ENCODE data around the gene DCBLD1.
"Not testable (repeated sequence)": the region's sequence is repeated elsewhere in the genome, so short reads cannot be mapped to it uniquely, and the experiment has no call there.

The DCBLD1 gene

DNA sequence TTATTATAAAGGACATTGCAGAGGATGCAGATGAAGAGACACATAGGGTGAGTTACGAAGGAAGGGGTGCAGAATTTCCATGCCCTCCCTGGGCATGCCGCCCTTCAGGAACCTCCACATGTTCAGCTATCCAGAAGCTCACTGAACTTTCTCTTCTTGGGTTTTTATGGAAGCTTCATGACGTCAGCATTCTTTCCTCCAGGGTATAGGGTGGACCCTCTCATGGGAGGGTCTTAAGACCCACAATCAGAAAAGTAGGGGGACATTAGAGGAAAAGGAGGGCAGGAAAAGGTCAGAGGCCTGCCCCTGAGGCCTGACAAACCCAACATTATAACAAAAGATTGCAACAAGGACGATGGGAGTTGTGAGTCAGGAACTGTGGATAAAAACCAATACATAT is 14.6 kb upstream of the DCBLD1 start:
- no peak for DNase-seq (ENCODE audit: low read depth)
- no peak overlapping the region for H3K4me3 ChIP-seq (ENCODE audit: low read depth, low read length)
- TF ChIP-seq, protein P1, sequence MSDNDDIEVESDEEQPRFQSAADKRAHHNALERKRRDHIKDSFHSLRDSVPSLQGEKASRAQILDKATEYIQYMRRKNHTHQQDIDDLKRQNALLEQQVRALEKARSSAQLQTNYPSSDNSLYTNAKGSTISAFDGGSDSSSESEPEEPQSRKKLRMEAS (IDR thresholded peaks at IDR 0.05; ENCODE audit: low read depth, low read length), result no peak
- TF ChIP-seq, protein P2, sequence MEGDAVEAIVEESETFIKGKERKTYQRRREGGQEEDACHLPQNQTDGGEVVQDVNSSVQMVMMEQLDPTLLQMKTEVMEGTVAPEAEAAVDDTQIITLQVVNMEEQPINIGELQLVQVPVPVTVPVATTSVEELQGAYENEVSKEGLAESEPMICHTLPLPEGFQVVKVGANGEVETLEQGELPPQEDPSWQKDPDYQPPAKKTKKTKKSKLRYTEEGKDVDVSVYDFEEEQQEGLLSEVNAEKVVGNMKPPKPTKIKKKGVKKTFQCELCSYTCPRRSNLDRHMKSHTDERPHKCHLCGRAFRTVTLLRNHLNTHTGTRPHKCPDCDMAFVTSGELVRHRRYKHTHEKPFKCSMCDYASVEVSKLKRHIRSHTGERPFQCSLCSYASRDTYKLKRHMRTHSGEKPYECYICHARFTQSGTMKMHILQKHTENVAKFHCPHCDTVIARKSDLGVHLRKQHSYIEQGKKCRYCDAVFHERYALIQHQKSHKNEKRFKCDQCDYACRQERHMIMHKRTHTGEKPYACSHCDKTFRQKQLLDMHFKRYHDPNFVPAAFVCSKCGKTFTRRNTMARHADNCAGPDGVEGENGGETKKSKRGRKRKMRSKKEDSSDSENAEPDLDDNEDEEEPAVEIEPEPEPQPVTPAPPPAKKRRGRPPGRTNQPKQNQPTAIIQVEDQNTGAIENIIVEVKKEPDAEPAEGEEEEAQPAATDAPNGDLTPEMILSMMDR (IDR thresholded peaks at IDR 0.05; ENCODE audit: low read depth, low read length), result no peak
- TF ChIP-seq POLR2A (IDR thresholded peaks at IDR 0.05; ENCODE audit: extremely low read depth, insufficient read length), result no peak
- no peak for TF ChIP-seq MYC (IDR thresholded peaks at IDR 0.05; ENCODE audit: low read depth, low read length)

DNA sequence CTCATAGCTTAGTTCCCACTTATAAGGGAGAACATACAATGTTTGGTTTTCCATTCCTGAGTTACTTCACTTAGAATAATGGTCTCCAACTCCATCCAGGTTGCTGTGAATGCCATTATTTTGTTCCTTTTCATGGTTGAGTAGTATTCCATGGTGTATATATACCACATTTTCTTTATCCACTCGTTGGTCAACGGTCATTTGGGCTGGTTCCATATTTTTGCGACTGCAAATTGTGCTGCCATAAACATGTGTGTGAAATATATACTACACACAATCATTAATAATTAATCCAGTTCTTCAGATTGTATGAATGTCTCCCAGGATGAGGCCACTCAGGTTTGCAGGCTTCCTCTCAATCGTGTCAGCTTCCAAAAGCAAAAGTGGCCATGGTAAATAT is 13.9 kb upstream of the DCBLD1 start:
- not testable (repeated sequence) for H3K4me3 ChIP-seq (ENCODE audit: low read depth, low read length); DNase-seq (ENCODE audit: low read depth)

DNA sequence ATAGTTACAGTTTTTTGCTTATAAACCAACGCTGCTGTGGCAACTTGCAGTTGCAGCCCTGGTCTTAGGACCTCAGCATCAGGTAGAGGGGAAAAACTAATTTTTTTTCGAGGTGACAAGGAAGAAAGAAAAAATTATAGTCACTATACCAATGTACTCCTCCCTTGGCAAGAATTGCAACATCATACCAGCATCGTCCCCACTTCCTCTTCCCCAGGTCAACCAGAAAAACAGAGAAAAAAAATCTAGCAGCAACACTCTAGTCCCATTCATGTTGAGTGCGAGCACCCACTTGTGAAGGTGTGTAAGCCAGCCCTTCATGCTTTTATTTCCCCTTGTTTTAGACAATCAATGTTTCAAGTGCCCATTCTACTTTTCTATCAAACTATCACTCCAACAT is 13.1 kb upstream of the DCBLD1 start:
- H3K4me3 ChIP-seq (ENCODE audit: low read depth, low read length), result no peak overlapping the region
- TF ChIP-seq, protein P1 (IDR thresholded peaks at IDR 0.05; ENCODE audit: low read depth, low read length), result no peak
- TF ChIP-seq POLR2A (IDR thresholded peaks at IDR 0.05; ENCODE audit: extremely low read depth, insufficient read length), result no peak
- TF ChIP-seq, protein P2 (IDR thresholded peaks at IDR 0.05; ENCODE audit: low read depth, low read length), result no peak
- no peak for TF ChIP-seq MYC (IDR thresholded peaks at IDR 0.05; ENCODE audit: low read depth, low read length)
- peak; percentile 77 for DNase-seq (ENCODE audit: low read depth)

DNA sequence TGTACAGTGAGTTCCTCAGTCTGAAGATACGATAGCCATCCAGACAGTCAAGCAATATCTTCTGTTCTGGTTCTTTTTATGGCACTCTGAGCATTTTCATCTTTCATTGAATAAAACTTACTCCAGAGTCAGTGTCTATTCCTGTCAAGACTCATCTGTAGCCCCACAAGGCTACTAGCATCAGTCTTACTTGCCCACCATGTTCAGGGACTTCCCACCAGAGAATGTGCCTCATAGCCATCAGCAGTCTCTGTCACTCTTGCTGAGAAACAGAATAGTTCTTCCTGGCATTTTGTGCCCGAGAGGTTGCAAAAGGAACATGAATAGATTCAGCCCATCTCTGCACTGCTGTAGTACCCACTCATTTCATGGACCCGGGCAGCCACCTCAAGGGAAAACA is 12.7 kb upstream of the DCBLD1 start:
- TF ChIP-seq, protein P2 (IDR thresholded peaks at IDR 0.05; ENCODE audit: low read depth, low read length), result no peak
- no peak for TF ChIP-seq MYC (IDR thresholded peaks at IDR 0.05; ENCODE audit: low read depth, low read length)
- TF ChIP-seq, protein P1 (IDR thresholded peaks at IDR 0.05; ENCODE audit: low read depth, low read length), result no peak
- TF ChIP-seq POLR2A (IDR thresholded peaks at IDR 0.05; ENCODE audit: extremely low read depth, insufficient read length), result no peak
- DNase-seq (ENCODE audit: low read depth), result no peak
- no peak overlapping the region for H3K4me3 ChIP-seq (ENCODE audit: low read depth, low read length)

DNA sequence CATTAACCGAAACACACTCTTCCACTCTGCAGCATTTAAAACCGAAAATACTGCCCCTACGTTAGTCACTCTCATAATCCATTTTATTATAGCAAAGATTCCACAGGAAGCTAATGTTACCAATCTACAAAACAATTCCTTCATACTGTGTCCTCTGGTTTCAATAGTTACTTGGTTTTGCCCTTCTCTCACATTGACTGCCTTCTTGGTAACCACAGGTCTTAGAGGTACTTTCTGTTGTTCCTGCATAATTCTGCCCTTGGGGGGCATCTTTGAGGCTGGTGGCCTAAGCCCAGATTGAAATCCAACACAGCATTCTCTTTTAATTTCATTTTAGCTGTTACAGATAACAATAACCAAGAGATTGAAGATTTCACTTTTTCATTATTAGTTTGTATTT is 9.8 kb upstream of the DCBLD1 start:
- DNase-seq (ENCODE audit: low read depth), result no peak
- H3K4me3 ChIP-seq (ENCODE audit: low read depth, low read length), result no peak overlapping the region
- TF ChIP-seq, protein P2 (IDR thresholded peaks at IDR 0.05; ENCODE audit: low read depth, low read length), result no peak
- TF ChIP-seq POLR2A (IDR thresholded peaks at IDR 0.05; ENCODE audit: extremely low read depth, insufficient read length) (no peak), MYC (IDR thresholded peaks at IDR 0.05; ENCODE audit: low read depth, low read length) (no peak)
- TF ChIP-seq, protein P1 (IDR thresholded peaks at IDR 0.05; ENCODE audit: low read depth, low read length), result no peak

DNA sequence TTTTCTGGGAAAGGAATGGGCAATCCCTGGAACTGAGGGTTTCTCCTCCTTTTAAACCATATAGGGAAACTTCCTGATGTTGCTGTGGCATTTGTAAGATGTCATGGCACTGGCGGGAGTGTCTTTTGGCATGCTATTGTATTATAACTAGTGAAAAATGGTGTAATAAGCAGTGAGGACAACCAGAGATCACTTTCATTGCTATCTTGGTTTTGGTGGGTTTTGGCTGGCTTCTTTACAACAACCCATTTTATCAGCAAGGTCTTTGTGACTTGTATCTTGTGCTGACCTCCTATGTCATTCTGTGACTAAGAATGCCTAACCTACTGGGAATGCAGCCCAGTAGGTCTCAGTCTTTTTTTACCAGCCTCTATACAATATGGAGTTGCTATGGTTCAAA is 9.1 kb upstream of the DCBLD1 start:
- TF ChIP-seq MYC (IDR thresholded peaks at IDR 0.05; ENCODE audit: low read depth, low read length) (no peak), POLR2A (IDR thresholded peaks at IDR 0.05; ENCODE audit: extremely low read depth, insufficient read length) (no peak)
- TF ChIP-seq, protein P2 (IDR thresholded peaks at IDR 0.05; ENCODE audit: low read depth, low read length), result no peak
- TF ChIP-seq, protein P1 (IDR thresholded peaks at IDR 0.05; ENCODE audit: low read depth, low read length), result no peak
- DNase-seq (ENCODE audit: low read depth), result no peak
- no peak overlapping the region for H3K4me3 ChIP-seq (ENCODE audit: low read depth, low read length)
